SU-DHL-6 (cell line): Measurements from ENCODE around the gene DOCK1.

Source experiments
- H2AFZ ChIP-seq: fragments of 200-600 bp; sonication (generic); 2 replicates; pipeline ENCODE4 v1.6.1; 2014; ENCODE audit warnings: low read depth, mild to moderate bottlenecking, moderate library complexity, mixed read lengths, antibody characterized with exemption, low read length; ENCODE audit not compliant: severe bottlenecking
- H3F3A ChIP-seq: fragments of 200-600 bp; shearing (Covaris generic); 2 replicates; pipeline ENCODE4 v1.6.0; 2016; ENCODE audit warnings: antibody characterized with exemption, mild to moderate bottlenecking; ENCODE audit not compliant: insufficient read depth
- H3K27ac ChIP-seq: fragments of 200-600 bp; sonication (generic); 2 replicates; pipeline ENCODE4 v1.5.1; 2016; ENCODE audit warnings: low read depth, mild to moderate bottlenecking, low read length, moderate library complexity, mixed read lengths
- H3K27me3 ChIP-seq: fragments of 200-600 bp; sonication (generic), shearing (Covaris generic); 2 replicates; pipeline ENCODE4 v1.6.0; 2014; ENCODE audit warnings: mild to moderate bottlenecking, low read length
- H3K36me3 ChIP-seq: fragments of 200-600 bp; sonication (generic); 2 replicates; pipeline ENCODE4 v1.6.1; 2014; ENCODE audit warnings: mild to moderate bottlenecking, low read length, mixed read lengths
- H3K4me2 ChIP-seq: fragments of 300-600, 200-600 bp; shearing (Covaris generic), sonication (generic); 2 replicates; pipeline ENCODE4 v1.6.0; 2014; ENCODE audit warnings: low read length, low read depth, mild to moderate bottlenecking; ENCODE audit not compliant: poor library complexity, severe bottlenecking
- H3K4me3 ChIP-seq: fragments of 200-600 bp; sonication (generic); 2 replicates; pipeline ENCODE4 v1.5.1; 2014; ENCODE audit warnings: antibody characterized with exemption, low read length, mild to moderate bottlenecking, mixed read lengths; ENCODE audit not compliant: insufficient read depth, poor library complexity, severe bottlenecking
- H3K79me2 ChIP-seq: fragments of 200-600 bp; sonication (generic); 2 replicates; pipeline ENCODE4 v1.6.1; 2014; ENCODE audit warnings: mild to moderate bottlenecking, low read length, moderate library complexity; ENCODE audit not compliant: insufficient read depth
- H3K9ac ChIP-seq: fragments of 200-600 bp; sonication (generic); 2 replicates; pipeline ENCODE4 v1.7.0; 2014; ENCODE audit warnings: mild to moderate bottlenecking, low read length
- H3K9me2 ChIP-seq: fragments of 200-600 bp; sonication (generic); replicated peaks from 2 replicates; pipeline ENCODE4 v1.6.1; 2014; ENCODE audit warnings: low read length; ENCODE audit not compliant: insufficient read depth
- H3K9me3 ChIP-seq: fragments of 200-600 bp; sonication (generic); 2 replicates; pipeline ENCODE4 v1.6.1; 2014; ENCODE audit warnings: low read length, mixed read lengths; ENCODE audit not compliant: insufficient read depth
- H4K20me1 ChIP-seq: fragments of 200-600 bp; sonication (generic); 2 replicates; pipeline ENCODE4 v1.6.1; 2014; ENCODE audit warnings: low read depth, mild to moderate bottlenecking, antibody characterized with exemption, low read length, moderate library complexity, mixed read lengths
- CTCF ChIP-seq: fragments of 200-600 bp; sonication (generic); IDR thresholded peaks from one replicate; pipeline ENCODE4 v1.5.1; 2017; ENCODE audit warnings: antibody characterized with exemption, mild to moderate bottlenecking, low read length, moderate library complexity; ENCODE audit not compliant: insufficient read depth, poor library complexity, severe bottlenecking
- EZH2phosphoT487 ChIP-seq: fragments of 200-600 bp; sonication (generic), shearing (Covaris generic); conservative IDR thresholded peaks from 2 replicates; pipeline ENCODE4 v1.6.1; 2018; ENCODE audit warnings: mild to moderate bottlenecking, antibody characterized with exemption, low read length, moderate library complexity, mixed read lengths

Gene DOCK1

GRCh38 chr10:127080317-127080716 is 175.1 kb downstream of the DOCK1 start:
- no peak for TF ChIP-seq CTCF
- TF ChIP-seq EZH2phosphoT487 = no peak
- no peaks in the 10 kb centered on the region for H3K9me2 ChIP-seq

DNA sequence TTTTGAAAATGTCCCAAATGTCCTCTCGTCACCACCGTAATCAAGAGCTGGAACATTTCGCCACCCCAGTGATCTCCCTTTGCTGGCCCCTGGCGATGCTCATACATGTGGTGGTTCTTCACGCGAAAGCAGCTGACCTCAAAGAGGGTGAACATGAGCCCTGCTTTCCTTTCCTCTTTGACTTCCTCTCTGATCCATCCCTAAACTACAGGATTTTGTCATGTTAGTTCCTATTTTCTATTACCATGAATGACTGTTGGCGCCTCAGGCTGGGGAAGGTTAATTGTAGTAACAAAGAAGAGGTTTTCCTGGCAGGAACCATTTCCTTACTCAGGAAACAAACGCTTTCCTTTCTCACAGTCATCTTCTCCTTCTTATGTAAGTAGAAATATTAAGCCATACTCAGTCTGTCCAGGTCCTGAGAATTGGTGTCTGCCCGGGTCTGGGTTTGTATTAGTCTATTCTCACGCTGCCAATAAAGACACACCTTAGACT is 176.7 kb downstream of the DOCK1 start:
- Histone ChIP-seq H3K4me3 (no peak overlapping the region), H4K20me1 (no peaks in the 10 kb centered on the region), H3F3A (no peaks in the 10 kb centered on the region), H3K9me2 (no peaks in the 10 kb centered on the region), H3K27me3 (no peaks in the 10 kb centered on the region), H3K9ac (no peak overlapping the region), H3K79me2 (no peaks in the 10 kb centered on the region), H3K36me3 (no peaks in the 10 kb centered on the region), H2AFZ (no peak overlapping the region), H3K9me3 (no peaks in the 10 kb centered on the region), H3K4me2 (no peak overlapping the region), H3K27ac (no peak overlapping the region)
- TF ChIP-seq CTCF (no peak), EZH2phosphoT487 (no peak)

More at GRCh38 chr10:127080317-127080716, 175.1 kb downstream of the DOCK1 start:
- no peak overlapping the region for H3K27ac ChIP-seq
- H3K4me2 ChIP-seq = no peak overlapping the region
- no peak overlapping the region for H3K9ac ChIP-seq
- no peaks in the 10 kb centered on the region for H3K27me3 ChIP-seq
- H3K79me2 ChIP-seq = no peaks in the 10 kb centered on the region
- no peaks in the 10 kb centered on the region for H4K20me1 ChIP-seq
- no peaks in the 10 kb centered on the region for H3K36me3 ChIP-seq
- no peaks in the 10 kb centered on the region for H3F3A ChIP-seq
- no peaks in the 10 kb centered on the region for H3K9me3 ChIP-seq
- H2AFZ ChIP-seq = no peak overlapping the region
- no peak overlapping the region for H3K4me3 ChIP-seq

- no peak overlapping the region for H2AFZ ChIP-seq
- H3K79me2 ChIP-seq = no peaks in the 10 kb centered on the region
- no peaks in the 10 kb centered on the region for H4K20me1 ChIP-seq
- H3K9me3 ChIP-seq = no peaks in the 10 kb centered on the region
- H3K27me3 ChIP-seq = no peaks in the 10 kb centered on the region
- no peak overlapping the region for H3K27ac ChIP-seq
- no peaks in the 10 kb centered on the region for H3F3A ChIP-seq
- no peak overlapping the region for H3K4me2 ChIP-seq
- no peak overlapping the region for H3K9ac ChIP-seq
- no peaks in the 10 kb centered on the region for H3K36me3 ChIP-seq
- no peak overlapping the region for H3K4me3 ChIP-seq
- H3K9me2 ChIP-seq = no peaks in the 10 kb centered on the region
- TF ChIP-seq CTCF (no peak), EZH2phosphoT487 (no peak)
Measured at GRCh38 chr10:127082651-127083050, 177.4 kb downstream of the DOCK1 start.
